Measurements from ENCODE around the gene CTXN1.

GRCh38 chr19:7921967-7922835, 3.7 kb downstream of the CTXN1 start:
- TF ChIP-seq EZH2 (IDR thresholded peaks at IDR 0.05; ENCODE audit: borderline replicate concordance) (no peak), CTCF (IDR thresholded peaks at IDR 0.05; ENCODE audit: poor library complexity) (no peak)
